Stimulated activated CD4-positive, alpha-beta T cell treated with anti-CD3 and anti-CD28 coated beads, TNF-alpha, amount 100 ng/mL, for 24 hours (primary cell): ENCODE results near the gene PPIH.
A peak's percentile ranks its signal among the peaks of the same experiment; 100 is the strongest.
"Not testable (repeated sequence)": the region's sequence is repeated elsewhere in the genome, so short reads cannot be mapped to it uniquely, and the experiment has no call there.

ENCODE experiments used
- DNase-seq, 3 experiments: peaks; one replicate each; pipeline ENCODE4 v3.0.0-alpha.2; 2020; ENCODE audit warnings: low read depth in 3 of 3

The PPIH gene

GRCh38 chr1:42657981-42658876 is at the start of gene PPIH:
Gene PPIH, plus strand, starts transcription at chr1:42658423. Its CDS starts 24 bp downstream, at chr1:42658447.
- DNase-seq: peak; percentile 92 to 96 (median 94)

GRCh38 chr1:42613803-42614131 is 44.5 kb upstream of the PPIH start:
- DNase-seq: no peak

GRCh38 chr1:42618866-42619265 is 39.4 kb upstream of the PPIH start:
- no peak for DNase-seq

- DNase-seq: no peak
Observed at GRCh38 chr1:42620307-42620706, 37.9 kb upstream of the PPIH start.

- DNase-seq: not testable (repeated sequence)
Observed at GRCh38 chr1:42621180-42621579, 37.0 kb upstream of the PPIH start.

- DNase-seq: not testable (repeated sequence)
Observed at GRCh38 chr1:42627205-42627604, 31.0 kb upstream of the PPIH start.

GRCh38 chr1:42639116-42639515 is 19.1 kb upstream of the PPIH start:
- no peak for DNase-seq

GRCh38 chr1:42646056-42646455 is 12.2 kb upstream of the PPIH start:
- DNase-seq: no peak

- DNase-seq: no peak
Observed at GRCh38 chr1:42657201-42657600, 1.0 kb upstream of the PPIH start.

- DNase-seq: no peak
Observed at GRCh38 chr1:42658877-42659337, 684 bp downstream of the PPIH start.

GRCh38 chr1:42660907-42661500 is 2.8 kb downstream of the PPIH start:
- DNase-seq: no peak

- no peak for DNase-seq
Observed at GRCh38 chr1:42669936-42670335, 11.7 kb downstream of the PPIH start.

GRCh38 chr1:42670425-42670824 is 12.2 kb downstream of the PPIH start:
- no peak for DNase-seq

GRCh38 chr1:42674214-42674613 is 16.0 kb downstream of the PPIH start:
- DNase-seq: no peak

- DNase-seq: no peak
Observed at GRCh38 chr1:42674682-42675081, 16.5 kb downstream of the PPIH start.

- no peak for DNase-seq
Observed at GRCh38 chr1:42675467-42675866, 17.2 kb downstream of the PPIH start.

GRCh38 chr1:42676534-42677087 is 18.4 kb downstream of the PPIH start:
- DNase-seq: no peak

- no peak for DNase-seq
Observed at GRCh38 chr1:42679364-42679983, 21.3 kb downstream of the PPIH start.

- DNase-seq: no peak
Observed at GRCh38 chr1:42680055-42680454, 21.8 kb downstream of the PPIH start.

GRCh38 chr1:42680921-42681683 is 22.9 kb downstream of the PPIH start:
- DNase-seq: no peak

- DNase-seq: peak; percentile 83 to 94 (median 90)
Observed at GRCh38 chr1:42681741-42682483, 23.7 kb downstream of the PPIH start, which contains the start of gene YBX1. Gene YBX1, plus strand, starts transcription at chr1:42682418. Its CDS starts 148 bp downstream, at chr1:42682566.
